Peyer's patch (tissue), 4 donors: Measurements from ENCODE around the gene MICB. TPM values are rescaled to one million over a fixed set of nuclear protein-coding genes. Genes with fewer than 3 reads are reported as not detected.

Source experiments
- DNase-seq, 3 donors: peaks; one replicate each; pipeline ENCODE4 v3.0.0-alpha.2; 2017 to 2019
- H3K27ac ChIP-seq, 4 donors: fragments of 200-600 bp; sonication (generic); one replicate each; pipeline ENCODE4 v1.5.1; 2016 to 2019
- H3K27me3 ChIP-seq, 2 donors: fragments of 200-600 bp; sonication (generic); one replicate each; pipeline ENCODE4 v1.5.1; 2019
- H3K36me3 ChIP-seq, 3 donors: fragments of 200-600 bp; sonication (generic); one replicate each; pipeline ENCODE4 v1.5.1; 2016 to 2019
- H3K4me1 ChIP-seq, 4 donors: fragments of 200-600 bp; sonication (generic); one replicate each; pipeline ENCODE4 v1.5.1; 2016 to 2019
- H3K4me3 ChIP-seq, 4 donors: fragments of 200-600 bp; sonication (generic); 1 replicate in 3 of 4; 2 replicates in 1 of 4; pipeline ENCODE4 v1.5.1; 2016 to 2019; ENCODE audit warnings: mild to moderate bottlenecking in 1 of 4
- H3K9me3 ChIP-seq, 4 donors: fragments of 200-600 bp; sonication (generic); one replicate each; pipeline ENCODE4 v1.5.1; 2016 to 2019; ENCODE audit warnings: mild to moderate bottlenecking in 1 of 4
- CTCF ChIP-seq, 6 experiments: fragments of 450-650 bp in 4 of 6; fragments of 200-600 bp in 2 of 6; sonication (generic) in 1 of 6; IDR thresholded peaks; one replicate each; pipeline ENCODE4 v1.5.1; 2017 to 2019; ENCODE audit warnings: antibody characterized with exemption in 6 of 6, mild to moderate bottlenecking in 3 of 6, moderate library complexity in 1 of 6
- POLR2A ChIP-seq, 2 donors: fragments of 450-650 bp; IDR thresholded peaks; one replicate each; pipeline ENCODE4 v1.5.1; 2017; ENCODE audit warnings: antibody characterized with exemption in 2 of 2, mild to moderate bottlenecking in 2 of 2, moderate library complexity in 2 of 2
- total RNA-seq, 4 donors: library from RNA; depleted of rRNA; stranded (reverse); fragments of >200 nt; gene quantifications; one replicate each; pipeline ENCODE4 v1.1.0, GENCODE V29; 2016

Gene MICB
- total RNA-seq, 4 donors from 2014 or later, result 4.7 to 9.9 (median 8.0) TPM

GRCh38 chr6:31510007-31510406, 12.1 kb downstream of the MICB start:
- H3K4me1 ChIP-seq, result no peaks in the 10 kb centered on the region
- DNase-seq, result no peak
- no peaks in the 10 kb centered on the region for H3K27me3 ChIP-seq
- no peak for TF ChIP-seq POLR2A (IDR thresholded peaks at IDR 0.05)
- no peak for TF ChIP-seq CTCF (IDR thresholded peaks at IDR 0.05)
- peaks cover 0 to 33% (median 0%) of the 10 kb centered on the region in 3 donors for H3K36me3 ChIP-seq
- H3K4me3 ChIP-seq, result no peak overlapping the region
- H3K27ac ChIP-seq, result no peak overlapping the region
- H3K9me3 ChIP-seq, result no peaks in the 10 kb centered on the region

- Histone ChIP-seq H3K9me3 (no peaks in the 10 kb centered on the region), H3K4me1 (no peaks in the 10 kb centered on the region), H3K27me3 (no peaks in the 10 kb centered on the region), H3K27ac (no peak overlapping the region), H3K4me3 (no peak overlapping the region), H3K36me3 (peaks cover 0 to 17% (median 0%) of the 10 kb centered on the region in 3 donors)
- no peak for TF ChIP-seq POLR2A (IDR thresholded peaks at IDR 0.05)
- no peak for TF ChIP-seq CTCF (IDR thresholded peaks at IDR 0.05)
- no peak for DNase-seq
Measured at GRCh38 chr6:31513456-31514165, 15.7 kb downstream of the MICB start.

- Histone ChIP-seq H3K27me3 (no peaks in the 10 kb centered on the region), H3K4me3 (no peak overlapping the region), H3K9me3 (no peaks in the 10 kb centered on the region), H3K36me3 (no peaks in the 10 kb centered on the region), H3K27ac (no peak overlapping the region), H3K4me1 (no peaks in the 10 kb centered on the region)
- DNase-seq, result no peak
- no peak for TF ChIP-seq POLR2A (IDR thresholded peaks at IDR 0.05)
- no peak for TF ChIP-seq CTCF (IDR thresholded peaks at IDR 0.05)
Measured at GRCh38 chr6:31521835-31522234, 23.9 kb downstream of the MICB start.

GRCh38 chr6:31525553-31525931, 27.6 kb downstream of the MICB start:
- H3K4me3 ChIP-seq, result no peak overlapping the region
- no peak overlapping the region for H3K27ac ChIP-seq
- H3K27me3 ChIP-seq, result no peaks in the 10 kb centered on the region
- TF ChIP-seq POLR2A (IDR thresholded peaks at IDR 0.05), result no peak
- TF ChIP-seq CTCF (IDR thresholded peaks at IDR 0.05), result no peak
- DNase-seq, result no peak
- no peaks in the 10 kb centered on the region for H3K9me3 ChIP-seq
- no peaks in the 10 kb centered on the region for H3K4me1 ChIP-seq
- H3K36me3 ChIP-seq, result peaks cover 0 to 13% (median 0%) of the 10 kb centered on the region in 3 donors

GRCh38 chr6:31525932-31526591, 28.1 kb downstream of the MICB start:
- Histone ChIP-seq H3K27me3 (no peaks in the 10 kb centered on the region), H3K36me3 (peaks cover 0 to 19% (median 0%) of the 10 kb centered on the region in 3 donors), H3K27ac (no peak overlapping the region), H3K9me3 (no peaks in the 10 kb centered on the region), H3K4me1 (no peaks in the 10 kb centered on the region), H3K4me3 (no peak overlapping the region)
- DNase-seq, result no peak
- no peak for TF ChIP-seq CTCF (IDR thresholded peaks at IDR 0.05)
- no peak for TF ChIP-seq POLR2A (IDR thresholded peaks at IDR 0.05)
